Activated CD4-positive, alpha-beta T cell treated with anti-CD3 and anti-CD28 coated beads for 4 hours (primary cell): Measurements from ENCODE around the gene CAMTA1.

Experiments
- DNase-seq, 2 donors: peaks; one replicate each; pipeline ENCODE4 v3.0.0-alpha.2; 2020

Gene CAMTA1

GRCh38 chr1:7278827-7279765, 493.8 kb downstream of the CAMTA1 start:
- no peak for DNase-seq

- no peak for DNase-seq
Measured at GRCh38 chr1:7279769-7280168, 494.5 kb downstream of the CAMTA1 start.

GRCh38 chr1:7280347-7280960, 495.2 kb downstream of the CAMTA1 start:
- no peak for DNase-seq

- DNase-seq = no peak
Measured at GRCh38 chr1:7281821-7282220, 496.6 kb downstream of the CAMTA1 start.

GRCh38 chr1:7284839-7285435, 499.7 kb downstream of the CAMTA1 start:
- DNase-seq = no peak

GRCh38 chr1:7285856-7286454, 500.7 kb downstream of the CAMTA1 start:
- DNase-seq = no peak

- no peak for DNase-seq
Measured at GRCh38 chr1:7287013-7287412, 501.8 kb downstream of the CAMTA1 start.

GRCh38 chr1:7288992-7289391, 503.7 kb downstream of the CAMTA1 start:
- no peak for DNase-seq

GRCh38 chr1:7289694-7290093, 504.4 kb downstream of the CAMTA1 start:
- DNase-seq = no peak

GRCh38 chr1:7290971-7291970, 506.0 kb downstream of the CAMTA1 start:
- DNase-seq = no peak

GRCh38 chr1:7292036-7292681, 506.9 kb downstream of the CAMTA1 start:
- DNase-seq = no peak

GRCh38 chr1:7292714-7293419, 507.6 kb downstream of the CAMTA1 start:
- DNase-seq = no peak

GRCh38 chr1:7293702-7294629, 508.7 kb downstream of the CAMTA1 start:
- DNase-seq = no peak

- DNase-seq = no peak
Measured at GRCh38 chr1:7294636-7295035, 509.4 kb downstream of the CAMTA1 start.

- no peak for DNase-seq
Measured at GRCh38 chr1:7295946-7296345, 510.7 kb downstream of the CAMTA1 start.

GRCh38 chr1:7296968-7297367, 511.7 kb downstream of the CAMTA1 start:
- no peak for DNase-seq

- DNase-seq = no peak
Measured at GRCh38 chr1:7298145-7298544, 512.9 kb downstream of the CAMTA1 start.

GRCh38 chr1:7298749-7299151, 513.5 kb downstream of the CAMTA1 start:
- DNase-seq = no peak

GRCh38 chr1:7299329-7299799, 514.1 kb downstream of the CAMTA1 start:
- DNase-seq = no peak

- DNase-seq = no peak
Measured at GRCh38 chr1:7299994-7300393, 514.7 kb downstream of the CAMTA1 start.
